B cell (primary cell): ENCODE measurements around the gene CHD2. TPM values are rescaled to one million over a fixed set of nuclear protein-coding genes. Genes with fewer than 3 reads are reported as not detected.

Experiments used
- ATAC-seq: fragments of 200-7000 bp; cut with Tn5 transposase; one replicate; pipeline ENCODE4 v1.10.0; 2021; ENCODE audit warnings: low read depth, mild to moderate bottlenecking, moderate number of reproducible peaks, moderate library complexity
- CTCF ChIA-PET: fragments of 350-600 bp; sonication (Branson Sonifier 250); formaldehyde crosslinking; loops from one replicate; lab custom pipeline; 2021; ENCODE audit warnings: antibody characterized with exemption, inconsistent platforms; lab: Charles Lee
- POLR2A ChIA-PET: fragments of 350-600 bp; sonication (Branson Sonifier 250); formaldehyde crosslinking; loops from one replicate; lab custom pipeline; 2021; ENCODE audit warnings: antibody characterized with exemption; lab: Charles Lee
- DNase-seq: peaks from one replicate; pipeline ENCODE4 v3.0.0; 2013
- H2AFZ ChIP-seq: 2 replicates; pipeline ENCODE4 v1.6.1; 2012; ENCODE audit warnings: mild to moderate bottlenecking, low read depth, low read length; ENCODE audit not compliant: insufficient read depth, poor library complexity, severe bottlenecking
- H3K27ac ChIP-seq, 2 donors: 1 replicate in 1 of 2; 2 replicates in 1 of 2; pipeline ENCODE4 v1.5.1; 2012 to 2013; ENCODE audit warnings: low read length in 2 of 2, mild to moderate bottlenecking in 2 of 2, moderate library complexity in 1 of 2
- H3K27me3 ChIP-seq, 4 experiments: fragments of 200-600 bp in 1 of 4; sonication (generic) in 1 of 4; replicated peaks in 1 of 4; 1 replicate in 2 of 4; 2 replicates in 2 of 4; pipeline versions ENCODE4 v1.6.1 to v1.7.0; 2013 to 2016; ENCODE audit warnings: low read length in 3 of 4, mild to moderate bottlenecking in 2 of 4, mixed read lengths in 1 of 4, moderate library complexity in 1 of 4; ENCODE audit not compliant: insufficient read depth in 4 of 4, control insufficient read depth in 3 of 4; ENCODE audit errors: control extremely low read depth in 1 of 4
- H3K36me3 ChIP-seq, 2 experiments: replicated peaks in 1 of 2; 1 replicate in 1 of 2; 2 replicates in 1 of 2; pipeline versions ENCODE4 v1.6.1 to v1.7.1; 2013; ENCODE audit warnings: low read length in 1 of 2; ENCODE audit not compliant: insufficient read depth in 2 of 2, control insufficient read depth in 1 of 2; ENCODE audit errors: control extremely low read depth in 1 of 2, extremely low read depth in 1 of 2
- H3K4me1 ChIP-seq, 2 donors: fragments of 200-600 bp in 1 of 2; sonication (generic) in 1 of 2; 1 replicate in 1 of 2; 2 replicates in 1 of 2; pipeline versions ENCODE4 v1.5.1 to v1.6.1; 2013 to 2017; ENCODE audit warnings: low read length in 2 of 2; ENCODE audit not compliant: control insufficient read depth in 2 of 2, insufficient read depth in 2 of 2
- H3K4me2 ChIP-seq: replicated peaks from 2 replicates; pipeline ENCODE3; 2012; ENCODE audit warnings: mild to moderate bottlenecking, low read depth, low read length; ENCODE audit not compliant: poor library complexity, severe bottlenecking
- H3K4me3 ChIP-seq, 5 experiments: fragments of 200-600 bp in 1 of 5; sonication (generic) in 1 of 5; 1 replicate in 3 of 5; 2 replicates in 2 of 5; pipeline versions ENCODE4 v1.5.1 to v1.7.0; 2011 to 2016; ENCODE audit warnings: low read length in 4 of 5, mild to moderate bottlenecking in 4 of 5, low read depth in 2 of 5, control low read depth in 1 of 5, moderate library complexity in 1 of 5; ENCODE audit not compliant: insufficient read depth in 1 of 5; ENCODE audit errors: control extremely low read depth in 1 of 5, extremely low read depth in 1 of 5
- H3K79me2 ChIP-seq: fragments of 200-600 bp; sonication (generic); one replicate; pipeline ENCODE4 v1.6.0; 2016; ENCODE audit warnings: low read length; ENCODE audit not compliant: control insufficient read depth, insufficient read depth
- H3K9ac ChIP-seq: fragments of 200-600 bp; sonication (generic); 2 replicates; pipeline ENCODE4 v1.6.1; 2017; ENCODE audit warnings: mild to moderate bottlenecking, low read length, moderate library complexity
- H3K9me3 ChIP-seq, 3 donors: one replicate each; pipeline versions ENCODE4 v1.6.1 to v1.7.1; 2013; ENCODE audit warnings: low read length in 2 of 3; ENCODE audit not compliant: control insufficient read depth in 2 of 3, insufficient read depth in 1 of 3; ENCODE audit errors: control extremely low read depth in 1 of 3
- H4K20me1 ChIP-seq: 2 replicates; pipeline ENCODE4 v1.6.0; 2012; ENCODE audit warnings: mild to moderate bottlenecking, low read length; ENCODE audit not compliant: insufficient read depth, control insufficient read depth, poor library complexity, severe bottlenecking
- H3K27ac Mint-ChIP-seq: one replicate; pipeline ENCODE4 v1.8.0; 2021; ENCODE audit warnings: mixed read lengths
- H3K27me3 Mint-ChIP-seq: one replicate; pipeline ENCODE4 v1.8.0; 2021; ENCODE audit warnings: mixed read lengths
- H3K4me1 Mint-ChIP-seq: one replicate; pipeline ENCODE4 v1.8.0; 2021; ENCODE audit warnings: mixed read lengths
- H3K4me3 Mint-ChIP-seq: one replicate; pipeline ENCODE4 v1.8.0; 2021; ENCODE audit warnings: mixed read lengths
- H3K9me3 Mint-ChIP-seq: one replicate; pipeline ENCODE4 v1.8.0; 2022; ENCODE audit warnings: mixed read lengths; ENCODE audit not compliant: insufficient read depth
- CTCF ChIP-seq: fragments of 200-600 bp; IDR thresholded peaks from one replicate; pipeline ENCODE4 v1.8.0; 2022; ENCODE audit warnings: antibody characterized with exemption, mild to moderate bottlenecking
- EZH2 ChIP-seq: IDR thresholded peaks from 2 replicates; pipeline ENCODE4 v1.6.1; 2012; ENCODE audit warnings: borderline replicate concordance, low read depth, mild to moderate bottlenecking, moderate library complexity, low read length; ENCODE audit not compliant: insufficient read depth, poor library complexity, severe bottlenecking
- WGBS: methylation state at CpG from one replicate; pipeline ENCODE4 v1.1.5; 2013; ENCODE audit warnings: missing lambda C conversion rate; ENCODE audit not compliant: insufficient coverage; 5-methylcytosine and 5-hydroxymethylcytosine counted together
- intact Hi-C: fragments of 100-400 bp; cut with micrococcal nuclease; formaldehyde crosslinking; loops from one replicate; pipeline ENCODE4 v1.10.0; 2022
- polyA plus RNA-seq: library from polyadenylated mRNA; depleted of rRNA; stranded (reverse); fragments of >200 nt; gene quantifications from 2 replicates; pipeline ENCODE4 v1.2.3, GENCODE V29; 2012
- total RNA-seq, 2 donors: library from RNA; stranded (reverse); fragments of 120-200 nt in 1 of 2; gene quantifications; 1 replicate in 1 of 2; 2 replicates in 1 of 2; pipeline versions ENCODE4 v1.2.3 to v1.2.4, GENCODE V29; 2013 to 2022

CHD2 gene
- total and polyA plus RNA-seq, 2 donors (not counting 1 experiment from before 2014, with no cell fraction given): 86.9 to 353 TPM

GRCh38 chr15:92914103-92914499 lies 14.0 kb downstream of the CHD2 start:
- Mint-ChIP-seq H3K4me3 (peak overlapping the region; percentile 90), H3K27me3 (no peaks in the 10 kb centered on the region), H3K4me1 (peaks cover 78% of the 10 kb centered on the region), H3K9me3 (no peaks in the 10 kb centered on the region), H3K27ac (peak overlapping the region; percentile 95)
- TF ChIP-seq EZH2: no peak
- TF ChIP-seq CTCF: no peak
- no peak overlapping the region for H2AFZ ChIP-seq
- H3K4me2 ChIP-seq: peak overlapping the region; percentile 85
- peaks cover 3 to 47% of the 10 kb centered on the region in 2 experiments for H3K36me3 ChIP-seq
- H3K4me3 ChIP-seq: peak overlapping the region in 3 of 5 experiments; percentile 16 to 57 (median 47)
- H3K4me1 ChIP-seq: peaks cover 85% of the 10 kb centered on the region in 2 donors
- H3K27me3 ChIP-seq: no peaks in the 10 kb centered on the region
- H3K79me2 ChIP-seq: peaks cover 100% of the 10 kb centered on the region
- ChIA-PET CTCF (interaction anchor here (0.7 to 10.1 kb wide), 7 partner anchors 10 to 118 kb away, joined by 3 to 188 read pairs (median 45); partner anchors contain the start of gene CHD2), POLR2A (interaction anchor here (0.6 to 5.4 kb wide), 7 partner anchors 7 to 105 kb away, joined by 3 to 44 read pairs (median 16); partner anchors contain the start of gene CHD2)
- no CpG with 5 or more reads among the region's 1 CpG for WGBS
- peaks cover 0 to 2% (median 0%) of the 10 kb centered on the region in 3 donors for H3K9me3 ChIP-seq
- H3K9ac ChIP-seq: peak overlapping the region; percentile 64
- ATAC-seq (no peak), DNase-seq (no peak)
- H3K27ac ChIP-seq: peak overlapping the region; percentile 93 to 94
- intact Hi-C loops: loop anchor here (1.0 to 2.0 kb wide), 2 partner anchors 8 to 13 kb away; partner anchors contain the start of gene CHD2
- no peaks in the 10 kb centered on the region for H4K20me1 ChIP-seq

- intact Hi-C loops: loop anchor here (1.0 to 2.0 kb wide), 2 partner anchors 8 to 14 kb away; partner anchors contain the start of gene CHD2
- Mint-ChIP-seq H3K9me3 (no peaks in the 10 kb centered on the region), H3K4me1 (peaks cover 75% of the 10 kb centered on the region), H3K27me3 (no peaks in the 10 kb centered on the region), H3K27ac (peak overlapping the region; percentile 95), H3K4me3 (peak overlapping the region; percentile 90)
- Histone ChIP-seq H3K4me1 (peaks cover 79 to 80% of the 10 kb centered on the region in 2 donors), H3K4me2 (peak overlapping the region; percentile 85), H3K4me3 (peak overlapping the region; percentile 35 to 57 (median 47)), H3K9me3 (peaks cover 0 to 2% (median 0%) of the 10 kb centered on the region in 3 donors), H4K20me1 (no peaks in the 10 kb centered on the region), H3K27me3 (no peaks in the 10 kb centered on the region), H3K9ac (peak overlapping the region; percentile 64), H3K27ac (peak overlapping the region; percentile 93 to 94), H3K79me2 (peaks cover 100% of the 10 kb centered on the region), H3K36me3 (peaks cover 3 to 42% of the 10 kb centered on the region in 2 experiments), H2AFZ (no peak overlapping the region)
- peak; percentile 65 for ATAC-seq
- POLR2A ChIA-PET: interaction anchor here (0.6 to 5.4 kb wide), 8 partner anchors 8 to 106 kb away, joined by 3 to 44 read pairs (median 12); partner anchors contain the start of gene CHD2
- peak; percentile 66 for DNase-seq
- CTCF ChIA-PET: interaction anchor here (0.7 to 10.1 kb wide), 12 partner anchors 10 to 119 kb away, joined by 3 to 188 read pairs (median 5); partner anchors contain the start of gene CHD2
- 23% methylated on average over 4 of the region's 4 CpGs for WGBS
- TF ChIP-seq EZH2: no peak
- TF ChIP-seq CTCF: no peak
These were observed 14.7 kb downstream of the CHD2 start for GRCh38 chr15:92914768-92915221.
